Peyer's patch (tissue), 4 donors: ENCODE results near the gene UCP2. TPM values are rescaled to one million over a fixed set of nuclear protein-coding genes. Genes with fewer than 3 reads are reported as not detected.
A peak's percentile ranks its signal among the peaks of the same experiment; 100 is the strongest.

Source experiments
- DNase-seq, 3 donors: peaks; one replicate each; pipeline ENCODE4 v3.0.0-alpha.2; 2017 to 2019
- H3K27ac ChIP-seq, 4 donors: fragments of 200-600 bp; sonication (generic); one replicate each; pipeline ENCODE4 v1.5.1; 2016 to 2019
- H3K27me3 ChIP-seq, 2 donors: fragments of 200-600 bp; sonication (generic); one replicate each; pipeline ENCODE4 v1.5.1; 2019
- H3K36me3 ChIP-seq, 3 donors: fragments of 200-600 bp; sonication (generic); one replicate each; pipeline ENCODE4 v1.5.1; 2016 to 2019
- H3K4me1 ChIP-seq, 4 donors: fragments of 200-600 bp; sonication (generic); one replicate each; pipeline ENCODE4 v1.5.1; 2016 to 2019
- H3K4me3 ChIP-seq, 4 donors: fragments of 200-600 bp; sonication (generic); 1 replicate in 3 of 4; 2 replicates in 1 of 4; pipeline ENCODE4 v1.5.1; 2016 to 2019; ENCODE audit warnings: mild to moderate bottlenecking in 1 of 4
- H3K9me3 ChIP-seq, 4 donors: fragments of 200-600 bp; sonication (generic); one replicate each; pipeline ENCODE4 v1.5.1; 2016 to 2019; ENCODE audit warnings: mild to moderate bottlenecking in 1 of 4
- CTCF ChIP-seq, 6 experiments: fragments of 450-650 bp in 4 of 6; fragments of 200-600 bp in 2 of 6; sonication (generic) in 1 of 6; IDR thresholded peaks; one replicate each; pipeline ENCODE4 v1.5.1; 2017 to 2019; ENCODE audit warnings: antibody characterized with exemption in 6 of 6, mild to moderate bottlenecking in 3 of 6, moderate library complexity in 1 of 6
- POLR2A ChIP-seq, 2 donors: fragments of 450-650 bp; IDR thresholded peaks; one replicate each; pipeline ENCODE4 v1.5.1; 2017; ENCODE audit warnings: antibody characterized with exemption in 2 of 2, mild to moderate bottlenecking in 2 of 2, moderate library complexity in 2 of 2
- total RNA-seq, 4 donors: library from RNA; depleted of rRNA; stranded (reverse); fragments of >200 nt; gene quantifications; one replicate each; pipeline ENCODE4 v1.1.0, GENCODE V29; 2016

The UCP2 gene
- total RNA-seq, 4 donors from 2014 or later: 10.7 to 180 (median 27.4) TPM

- no peak for TF ChIP-seq POLR2A (IDR thresholded peaks at IDR 0.05)
- no peak for TF ChIP-seq CTCF (IDR thresholded peaks at IDR 0.05)
- no peaks in the 10 kb centered on the region for H3K27me3 ChIP-seq
- H3K27ac ChIP-seq: no peak within 1 kb of the TSS
- no peaks in the 10 kb centered on the region for H3K4me1 ChIP-seq
- H3K9me3 ChIP-seq: no peaks in the 10 kb centered on the region
- no peaks in the 10 kb centered on the region for H3K36me3 ChIP-seq
- DNase-seq: peak in 1 of 3 donors; percentile 67
- no peak within 1 kb of the TSS for H3K4me3 ChIP-seq
These were observed 31.6 kb downstream of the UCP2 start, which contains the start of gene DNAJB13 for GRCh38 chr11:73950869-73951710. TSS of gene DNAJB13 (plus strand) at chr11:73951026. CDS start at chr11:73951070, 44 bp downstream.

DNA sequence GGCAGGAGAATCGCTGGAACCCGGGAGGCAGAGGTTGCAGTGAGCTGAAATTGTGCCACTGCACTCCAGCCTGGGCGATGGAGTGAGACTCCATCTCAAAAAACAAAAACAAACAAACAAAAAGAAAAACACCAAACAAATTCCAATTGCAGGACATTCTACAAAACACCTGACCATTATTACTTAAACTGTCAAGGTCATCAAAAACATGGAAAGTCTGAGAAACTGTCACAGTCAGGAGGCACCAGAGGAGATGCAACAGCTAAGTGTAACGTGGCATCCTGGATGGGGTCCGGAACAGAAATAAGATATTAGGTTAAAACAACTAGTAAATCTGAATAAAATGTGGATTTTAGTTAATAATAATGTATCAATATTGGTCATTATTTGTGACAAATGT is 32.7 kb downstream of the UCP2 start:
- no peak overlapping the region for H3K27ac ChIP-seq
- no peak overlapping the region for H3K4me3 ChIP-seq
- no peaks in the 10 kb centered on the region for H3K4me1 ChIP-seq
- H3K36me3 ChIP-seq: no peaks in the 10 kb centered on the region
- no peaks in the 10 kb centered on the region for H3K9me3 ChIP-seq
- DNase-seq: no peak
- TF ChIP-seq CTCF (IDR thresholded peaks at IDR 0.05) (no peak), POLR2A (IDR thresholded peaks at IDR 0.05) (no peak)
- no peaks in the 10 kb centered on the region for H3K27me3 ChIP-seq

DNA sequence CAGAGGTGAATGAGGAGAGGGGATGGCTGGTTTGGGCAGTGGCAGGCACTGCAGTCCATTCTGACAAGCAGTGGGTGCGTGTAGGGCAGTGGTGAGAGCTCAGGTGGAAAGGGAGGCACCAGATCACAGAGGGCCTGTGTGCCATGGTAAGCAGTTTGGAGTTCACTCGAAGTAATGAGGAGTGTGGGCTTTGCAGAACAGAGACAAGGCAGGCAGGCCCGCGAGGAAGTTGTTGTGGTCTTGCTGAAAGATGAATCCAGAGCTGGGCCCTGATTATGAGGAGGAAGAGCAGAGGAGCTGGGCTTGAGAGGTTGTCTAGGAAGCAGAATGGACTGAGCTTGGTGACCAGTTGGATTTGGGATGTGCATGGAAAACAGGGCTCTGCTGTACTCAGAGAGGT is 33.4 kb downstream of the UCP2 start:
- Histone ChIP-seq H3K36me3 (no peaks in the 10 kb centered on the region), H3K4me3 (no peak overlapping the region), H3K27me3 (no peaks in the 10 kb centered on the region), H3K4me1 (no peaks in the 10 kb centered on the region), H3K27ac (no peak overlapping the region), H3K9me3 (no peaks in the 10 kb centered on the region)
- no peak for DNase-seq
- TF ChIP-seq POLR2A (IDR thresholded peaks at IDR 0.05) (no peak), CTCF (IDR thresholded peaks at IDR 0.05) (no peak)

DNA sequence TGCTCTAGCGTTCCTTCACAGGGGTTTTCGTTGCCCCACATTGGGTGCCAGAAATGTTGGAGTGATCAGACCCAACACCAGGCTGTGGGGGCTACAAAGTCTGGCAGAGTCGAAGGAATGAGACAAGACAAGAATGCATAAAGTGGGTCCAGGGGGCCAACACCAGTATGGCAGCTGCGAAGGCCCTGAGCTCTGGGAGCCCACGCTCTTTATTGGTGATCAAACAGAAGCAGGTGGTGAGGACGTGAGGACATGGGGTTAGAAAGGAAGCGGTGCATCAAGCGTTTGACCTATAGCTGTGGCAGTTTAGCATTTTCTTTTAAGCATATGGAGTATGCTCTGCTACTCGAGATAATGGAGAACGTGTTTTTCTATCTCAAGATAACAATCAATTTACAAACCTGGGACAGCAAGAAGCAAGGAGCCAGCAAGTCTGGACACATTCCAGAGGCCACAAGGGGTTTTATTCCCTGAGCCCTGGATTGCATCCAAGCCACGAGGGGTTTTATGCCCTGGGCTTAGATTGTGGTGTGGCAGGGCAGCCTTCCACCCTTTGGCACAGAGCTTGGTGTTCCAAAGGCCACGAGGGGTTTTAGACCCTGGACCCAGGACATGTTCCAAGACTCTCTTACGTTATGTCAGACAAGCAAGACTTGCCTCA is 35.7 kb downstream of the UCP2 start:
- H3K9me3 ChIP-seq: no peaks in the 10 kb centered on the region
- TF ChIP-seq POLR2A (IDR thresholded peaks at IDR 0.05) (no peak), CTCF (IDR thresholded peaks at IDR 0.05) (no peak)
- no peaks in the 10 kb centered on the region for H3K4me1 ChIP-seq
- H3K36me3 ChIP-seq: no peaks in the 10 kb centered on the region
- H3K27ac ChIP-seq: no peak overlapping the region
- no peak overlapping the region for H3K4me3 ChIP-seq
- H3K27me3 ChIP-seq: no peaks in the 10 kb centered on the region
- DNase-seq: no peak

DNA sequence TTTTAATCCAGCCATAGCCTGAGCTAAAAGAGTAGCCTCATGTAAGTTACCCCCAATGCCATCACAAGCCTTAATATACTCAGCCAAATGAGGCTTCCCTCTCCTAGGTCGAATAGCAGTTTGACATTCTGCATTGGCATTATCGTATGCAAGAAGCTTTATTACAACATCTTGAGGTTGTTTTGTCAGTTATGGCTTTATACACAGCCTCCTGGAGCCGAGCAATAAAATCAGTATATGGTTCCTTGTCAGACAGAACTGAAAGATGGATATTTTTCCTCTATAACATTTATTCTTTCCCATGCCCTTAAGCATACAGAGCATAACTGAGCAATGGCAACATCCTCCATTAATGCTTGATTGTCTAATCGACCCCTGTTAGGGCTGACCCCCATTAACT is 37.2 kb downstream of the UCP2 start:
- H3K4me3 ChIP-seq: no peak overlapping the region
- TF ChIP-seq CTCF (IDR thresholded peaks at IDR 0.05) (no peak), POLR2A (IDR thresholded peaks at IDR 0.05) (no peak)
- no peaks in the 10 kb centered on the region for H3K36me3 ChIP-seq
- H3K27me3 ChIP-seq: no peaks in the 10 kb centered on the region
- H3K4me1 ChIP-seq: no peaks in the 10 kb centered on the region
- DNase-seq: no peak
- H3K27ac ChIP-seq: no peak overlapping the region
- H3K9me3 ChIP-seq: no peaks in the 10 kb centered on the region
